K562 (cell line): ENCODE data around the gene EXOC4. TPM values are rescaled to one million over a fixed set of nuclear protein-coding genes. Genes with fewer than 3 reads are reported as not detected.

Experiments
- ATAC-seq: fragments of 200-7000 bp; cut with Tn5 transposase; 3 replicates; pipeline ENCODE4 v1.9.1; 2020; ENCODE audit warnings: moderate library complexity
- BruUV-seq: library from RNA; stranded (reverse); fragments of 400-500 nt; replicated peaks from 2 replicates; lab custom pipeline; 2021; lab: Mats Ljungman, UMichigan
- CTCF ChIA-PET: fragments of 300-600 bp; formaldehyde crosslinking; extraction: SDS; loops from one replicate; lab custom pipeline; 2021; ENCODE audit warnings: low intra/inter-chr PET ratio; lab: Yijun Ruan, JAX
- POLR2A ChIA-PET: fragments of 300-600, 350-650 bp; sonication (Branson Sonifier 250); formaldehyde crosslinking; extraction: SDS; loops from one replicate; lab custom pipeline; 2021; ENCODE audit warnings: antibody characterized with exemption, inconsistent platforms; lab: Yijun Ruan, JAX
- DNase-seq, 4 experiments: peaks; one replicate each; pipeline versions ENCODE4 v3.0.0 to v3.0.0-alpha.2; 2011 to 2018; ENCODE audit warnings: low spot score in 3 of 4, mixed read lengths in 3 of 4; ENCODE audit errors: extremely low read depth in 1 of 4
- FAIRE-seq: peaks from 2 replicates; lab custom pipeline; 2011; peaks lifted over from hg19 to GRCh38; lab: Jason Lieb, UNC
- H2AFZ ChIP-seq: 2 replicates; pipeline ENCODE4 v1.6.0; 2011; ENCODE audit warnings: low read depth, low read length, control low read depth, inconsistent platforms
- H3K27ac ChIP-seq: fragments of 200-600 bp; 3 replicates; pipeline ENCODE4 v1.8.0; 2011; ENCODE audit warnings: low read depth, mild to moderate bottlenecking, control low read depth, inconsistent platforms, low read length, moderate library complexity, mixed read lengths; ENCODE audit errors: extremely low read depth
- H3K27me3 ChIP-seq, 2 experiments: fragments of 300-600 bp in 1 of 2; 2 replicates in 1 of 2; 3 replicates in 1 of 2; pipeline versions ENCODE4 v1.6.0 to v1.8.0; 2011; ENCODE audit warnings: inconsistent platforms in 2 of 2, low read length in 2 of 2, mild to moderate bottlenecking in 1 of 2, mixed read lengths in 1 of 2, moderate library complexity in 1 of 2; ENCODE audit not compliant: control insufficient read depth in 2 of 2, insufficient read depth in 2 of 2
- H3K36me3 ChIP-seq: fragments of 300-600 bp; 3 replicates; pipeline ENCODE4 v1.8.0; 2011; ENCODE audit warnings: mild to moderate bottlenecking, low read length, inconsistent platforms; ENCODE audit not compliant: control insufficient read depth, insufficient read depth
- H3K4me1 ChIP-seq, 2 experiments: fragments of 200-600 bp in 1 of 2; replicated peaks in 1 of 2; 2 replicates in 1 of 2; 3 replicates in 1 of 2; pipeline versions ENCODE4 v1.5.1 to v1.8.0; 2011; ENCODE audit warnings: inconsistent platforms in 2 of 2, low read length in 2 of 2, mild to moderate bottlenecking in 1 of 2, mixed read lengths in 1 of 2, moderate library complexity in 1 of 2; ENCODE audit not compliant: control insufficient read depth in 2 of 2, insufficient read depth in 2 of 2
- H3K4me2 ChIP-seq: 2 replicates; pipeline ENCODE4 v1.6.1; 2011; ENCODE audit warnings: low read length, control low read depth, inconsistent platforms, mixed read lengths; ENCODE audit not compliant: insufficient read depth
- H3K4me3 ChIP-seq: fragments of 200-600 bp; sonication (generic), shearing (Covaris generic); 2 replicates; pipeline ENCODE4 v1.5.1; 2016; ENCODE audit warnings: control low read depth, inconsistent platforms
- H3K79me2 ChIP-seq: fragments of 200-600 bp; 3 replicates; pipeline ENCODE4 v1.8.0; 2011; ENCODE audit warnings: low read length, inconsistent platforms; ENCODE audit not compliant: control insufficient read depth, insufficient read depth
- H3K9ac ChIP-seq, 2 experiments: 2 replicates each; pipeline versions ENCODE4 v1.6.0 to v1.6.1; 2011; ENCODE audit warnings: low read depth in 2 of 2, low read length in 2 of 2, control low read depth in 1 of 2, inconsistent platforms in 1 of 2, mild to moderate bottlenecking in 1 of 2, mixed read lengths in 1 of 2; ENCODE audit not compliant: insufficient read depth in 1 of 2
- H3K9me1 ChIP-seq: one replicate; pipeline ENCODE4 v1.6.0; 2011; ENCODE audit warnings: inconsistent platforms, mild to moderate bottlenecking, low read length, moderate library complexity; ENCODE audit not compliant: control insufficient read depth, insufficient read depth
- H3K9me3 ChIP-seq: replicated peaks from 2 replicates; pipeline ENCODE4 v1.5.1; 2011; ENCODE audit warnings: low read depth, low read length, inconsistent platforms; ENCODE audit not compliant: control insufficient read depth, insufficient read depth
- H4K20me1 ChIP-seq: replicated peaks from 2 replicates; pipeline ENCODE4 v1.6.1; 2011; ENCODE audit warnings: low read length, inconsistent platforms, mixed read lengths; ENCODE audit not compliant: control insufficient read depth, insufficient read depth
- CHAMP1 ChIP-seq: fragments of 450-650 bp; IDR thresholded peaks from 2 replicates; pipeline ENCODE4 v1.6.1; 2016; ENCODE audit warnings: mild to moderate bottlenecking
- CREB1 ChIP-seq, 2 experiments: sonication (generic) in 1 of 2; formaldehyde crosslinking in 1 of 2; IDR thresholded peaks; 2 replicates each; pipeline versions ENCODE4 v1.6.1 to v1.8.0; 2012 to 2022; ENCODE audit warnings: inconsistent platforms in 1 of 2, mild to moderate bottlenecking in 1 of 2, missing genetic modification reagents in 1 of 2, moderate library complexity in 1 of 2
- DMBX1 ChIP-seq: fragments of 250-450 bp; sonication (Bioruptor Pico); IDR thresholded peaks from 2 replicates; pipeline ENCODE4 v1.8.0; 2022; ENCODE audit warnings: inconsistent platforms, mild to moderate bottlenecking, moderate library complexity, borderline replicate concordance
- FUS ChIP-seq: fragments of 200-400 bp; formaldehyde crosslinking; optimal IDR thresholded peaks from 2 replicates; pipeline ENCODE3; 2017; ENCODE audit warnings: low read depth, low read length
- ILF3 ChIP-seq: fragments of 450-650 bp; IDR thresholded peaks from 2 replicates; pipeline ENCODE4 v1.6.1; 2018; ENCODE audit warnings: antibody characterized with exemption, mild to moderate bottlenecking, moderate library complexity, borderline replicate concordance
- MLX ChIP-seq, 2 experiments: fragments of 450-650 bp in 1 of 2; sonication (generic) in 1 of 2; formaldehyde crosslinking; conservative IDR thresholded peaks; 2 replicates each; pipeline versions ENCODE4 v1.4.0 to v1.8.1; 2020 to 2022; ENCODE audit warnings: mild to moderate bottlenecking in 1 of 2, missing genetic modification reagents in 1 of 2
- NCOA1 ChIP-seq: fragments of 450-650 bp; IDR thresholded peaks from 2 replicates; pipeline ENCODE4 v1.6.1; 2016; ENCODE audit warnings: low read depth
- SP2 ChIP-seq: IDR thresholded peaks from 2 replicates; pipeline ENCODE4 v1.6.1; 2011; ENCODE audit warnings: mild to moderate bottlenecking, low read depth, low read length, moderate library complexity; ENCODE audit not compliant: poor library complexity, severe bottlenecking; ENCODE audit errors: extremely low read depth
- ZNF121 ChIP-seq: sonication (generic); formaldehyde crosslinking; conservative IDR thresholded peaks from 2 replicates; pipeline ENCODE4 v1.8.0; 2022; ENCODE audit warnings: missing genetic modification reagents
- ZNF253 ChIP-seq: fragments of 250-450 bp; sonication (Bioruptor Pico); conservative IDR thresholded peaks from 2 replicates; pipeline ENCODE4 v1.6.1; 2021; ENCODE audit warnings: mild to moderate bottlenecking
- ZNF561 ChIP-seq: fragments of 450-650 bp; formaldehyde crosslinking; conservative IDR thresholded peaks from 2 replicates; pipeline ENCODE4 v1.4.0; 2020; ENCODE audit warnings: mild to moderate bottlenecking, moderate library complexity
- WGBS: fragments of 100-300 bp; shearing (Covaris generic); methylation state at CpG from one replicate; pipeline ENCODE4 v1.1.6; 2016; ENCODE audit warnings: low coverage, mixed read lengths; ENCODE audit not compliant: insufficient coverage; ENCODE audit errors: missing lambda C conversion rate; 5-methylcytosine and 5-hydroxymethylcytosine counted together
- in situ Hi-C: fragments of 300-500 bp; cut with MboI; formaldehyde crosslinking; loops from 4 replicates; pipeline ENCODE4 v1.15.0; 2018; ENCODE audit warnings: inconsistent platforms, mixed read lengths
- intact Hi-C: fragments of 100-400 bp; cut with micrococcal nuclease; formaldehyde crosslinking; loops from 2 replicates; pipeline ENCODE4 v1.14.2; 2022
- polyA plus RNA-seq, 8 experiments: library from polyadenylated mRNA; depleted of rRNA in 4 of 8; stranded (reverse) in 5 of 8; unstranded in 3 of 8; fragments of >200 nt; fragmentation: Nextera tagmentation in 2 of 8; fragmentation: Illumina TruSeq in 1 of 8; extraction: Ambion mirVana in 2 of 8; extraction: Trizol in 1 of 8; gene quantifications; 2 replicates each; pipeline versions ENCODE4 v1.2.1 to v1.2.3, GENCODE V29; 2011 to 2014; ENCODE audit warnings: inconsistent platforms in 1 of 8, missing spikeins in 1 of 8
- total RNA-seq, 7 experiments: library from RNA; depleted of rRNA in 6 of 7; stranded (reverse); fragments of >200 nt in 6 of 7; fragmentation: Illumina TruSeq in 2 of 7; extraction: Trizol in 2 of 7; gene quantifications; 2 replicates each; pipeline versions ENCODE4 v1.2.1 to v1.2.3, GENCODE V29; 2011 to 2021; ENCODE audit warnings: low replicate concordance in 1 of 7

The EXOC4 gene
- total and polyA plus RNA-seq, 9 of the 15 experiments (the other 6 are each of a cell fraction or from before 2014, with no cell fraction given) = 18.5 to 73.1 (median 46.6) TPM

GRCh38 chr7:133445617-133446016, 192.7 kb downstream of the EXOC4 start:
- Histone ChIP-seq H3K4me1 (no peaks in the 10 kb centered on the region; a peak in 1 of 5 replicates), H4K20me1 (no peaks in the 10 kb centered on the region), H3K79me2 (no peaks in the 10 kb centered on the region), H3K9ac (no peak overlapping the region), H3K27me3 (no peaks in the 10 kb centered on the region), H3K4me3 (no peak overlapping the region), H3K9me3 (no peaks in the 10 kb centered on the region), H3K36me3 (no peaks in the 10 kb centered on the region), H3K9me1 (no peaks in the 10 kb centered on the region), H3K27ac (no peak overlapping the region), H3K4me2 (no peak overlapping the region), H2AFZ (no peak overlapping the region)
- ATAC-seq (no peak), FAIRE-seq (no peak), DNase-seq (no peak)
- ChIA-PET POLR2A (interaction anchor here (2.3 kb wide), 1 partner anchor 11 kb away, joined by 11 read pairs; no protein-coding TSS in a partner anchor), CTCF (no interaction called here)
- intact Hi-C loops (no loop called here), in situ Hi-C loops (no loop called here)
- no peak for TF ChIP-seq DMBX1
- TF ChIP-seq ZNF561 (CRISPR knock-in tag) = no peak
- TF ChIP-seq MLX (CRISPR knock-in tag; conservative IDR thresholded peaks at IDR 0.05) = no peak
- peak; percentile 74 for TF ChIP-seq ZNF121 (CRISPR knock-in tag)
- 49% methylated on average over 6 of the region's 6 CpGs for WGBS
- BruUV-seq = no TSS peak

- Histone ChIP-seq H3K4me1 (no peaks in the 10 kb centered on the region), H3K36me3 (no peaks in the 10 kb centered on the region), H3K9me1 (no peaks in the 10 kb centered on the region), H3K27ac (no peak overlapping the region), H3K4me2 (no peak overlapping the region), H3K9me3 (no peaks in the 10 kb centered on the region), H3K79me2 (no peaks in the 10 kb centered on the region), H4K20me1 (no peaks in the 10 kb centered on the region), H3K9ac (no peak overlapping the region), H3K4me3 (no peak overlapping the region), H2AFZ (no peak overlapping the region), H3K27me3 (no peaks in the 10 kb centered on the region)
- DNase-seq (no peak), ATAC-seq (no peak), FAIRE-seq (no peak)
- in situ Hi-C loops = no loop called here
- BruUV-seq = no TSS peak
- 100% methylated on average over 1 of the region's 1 CpG for WGBS
- CTCF ChIA-PET = no interaction called here
- POLR2A ChIA-PET = interaction anchor here (1.4 kb wide), 1 partner anchor 11 kb away, joined by 4 read pairs; no protein-coding TSS in a partner anchor
- no peak for TF ChIP-seq CHAMP1
- TF ChIP-seq FUS = no peak
- TF ChIP-seq ILF3 = no peak
- TF ChIP-seq NCOA1 = no peak
- TF ChIP-seq MLX (CRISPR knock-in tag; conservative IDR thresholded peaks at IDR 0.05) = no peak
- no peak for TF ChIP-seq ZNF253 (CRISPR knock-in tag)
- no peak for TF ChIP-seq CREB1 (IDR thresholded peaks at IDR 0.05)
- TF ChIP-seq CREB1 (CRISPR knock-in tag; IDR thresholded peaks at IDR 0.05) = no peak
- TF ChIP-seq SP2 = no peak
- TF ChIP-seq, all 486 proteins: peak for 0
- intact Hi-C loops = no loop called here
Measured at GRCh38 chr7:133448012-133448411, 195.1 kb downstream of the EXOC4 start.
